ENCODE data around the gene DCAF16.

DCAF16 gene

GRCh38 chr4:17781300-17782287, 29.0 kb downstream of the DCAF16 start, which contains the start of gene FAM184B:
TSS of gene FAM184B (minus strand) at chr4:17781621. CDS start at chr4:17781299, 322 bp downstream.
- peak; percentile 2 for DNase-seq

- peak; percentile 10 for DNase-seq
Measured at GRCh38 chr4:17780501-17781299, 29.9 kb downstream of the DCAF16 start.

GRCh38 chr4:17778431-17778830, 32.1 kb downstream of the DCAF16 start:
- no peak for DNase-seq

- peak; percentile 77 for DNase-seq
Measured at GRCh38 chr4:17773135-17773698, 37.3 kb downstream of the DCAF16 start.

GRCh38 chr4:17771284-17771908, 39.2 kb downstream of the DCAF16 start:
- DNase-seq, result peak; percentile 29

- DNase-seq, result no peak
Measured at GRCh38 chr4:17770845-17771244, 39.7 kb downstream of the DCAF16 start.

- DNase-seq, result peak; percentile 1
Measured at GRCh38 chr4:17769406-17770174, 41.0 kb downstream of the DCAF16 start.

GRCh38 chr4:17766826-17767458, 43.6 kb downstream of the DCAF16 start:
- DNase-seq, result no peak

GRCh38 chr4:17765514-17766286, 44.9 kb downstream of the DCAF16 start:
- DNase-seq, result no peak

- no peak for DNase-seq
Measured at GRCh38 chr4:17763931-17764330, 46.6 kb downstream of the DCAF16 start.

GRCh38 chr4:17763416-17763815, 47.1 kb downstream of the DCAF16 start:
- DNase-seq, result no peak

- peak; percentile 20 for DNase-seq
Measured at GRCh38 chr4:17762726-17763125, 47.8 kb downstream of the DCAF16 start.

GRCh38 chr4:17761062-17761461, 49.5 kb downstream of the DCAF16 start:
- no peak for DNase-seq

- no peak for DNase-seq
Measured at GRCh38 chr4:17760626-17761025, 49.9 kb downstream of the DCAF16 start.

- no peak for DNase-seq
Measured at GRCh38 chr4:17758485-17758884, 52.1 kb downstream of the DCAF16 start.

- DNase-seq, result no peak
Measured at GRCh38 chr4:17757621-17758020, 52.9 kb downstream of the DCAF16 start.

- no peak for DNase-seq
Measured at GRCh38 chr4:17753646-17754045, 56.9 kb downstream of the DCAF16 start.
